Neural crest cell (in vitro differentiated cells): Measurements from ENCODE around the gene NAPSA. TPM values are rescaled to one million over a fixed set of nuclear protein-coding genes. Genes with fewer than 3 reads are reported as not detected.
"Not testable (repeated sequence)": the region's sequence is repeated elsewhere in the genome, so short reads cannot be mapped to it uniquely, and the experiment has no call there.

Experiments used
- DNase-seq: peaks from one replicate; pipeline ENCODE4 v3.0.0; 2021; ENCODE audit warnings: low read depth, mixed read lengths, low spot score
- H3K27ac Mint-ChIP-seq: one replicate; pipeline ENCODE4 v1.8.0; 2021; ENCODE audit warnings: mild to moderate bottlenecking, mixed read lengths; ENCODE audit not compliant: unreplicated experiment
- H3K27me3 Mint-ChIP-seq: 2 replicates; pipeline ENCODE4 v1.8.0; 2021; ENCODE audit warnings: low read depth, mild to moderate bottlenecking, mixed read lengths
- H3K36me3 Mint-ChIP-seq: 2 replicates; pipeline ENCODE4 v1.8.0; 2021; ENCODE audit warnings: low read depth, mild to moderate bottlenecking, mixed read lengths
- H3K4me1 Mint-ChIP-seq: 2 replicates; pipeline ENCODE4 v1.8.0; 2021; ENCODE audit warnings: mixed read lengths
- H3K4me3 Mint-ChIP-seq: one replicate; pipeline ENCODE4 v1.8.0; 2021; ENCODE audit warnings: mild to moderate bottlenecking, mixed read lengths
- H3K9me3 Mint-ChIP-seq: 2 replicates; pipeline ENCODE4 v1.8.0; 2021; ENCODE audit warnings: mixed read lengths
- CTCF ChIP-seq: fragments of 200-600 bp; sonication (generic); conservative IDR thresholded peaks from 2 replicates; pipeline ENCODE4 v1.5.0; 2021; ENCODE audit warnings: antibody characterized with exemption, mild to moderate bottlenecking
- total RNA-seq: library from RNA; stranded (reverse); gene quantifications from 2 replicates; pipeline ENCODE4 v1.2.1, GENCODE V29; 2021

The NAPSA gene
- total RNA-seq, 1 donor from 2014 or later, result 1.0 TPM

- Mint-ChIP-seq H3K4me1 (peaks cover 4% of the 10 kb centered on the region), H3K9me3 (no peaks in the 10 kb centered on the region), H3K27ac (no peak overlapping the region), H3K36me3 (no peaks in the 10 kb centered on the region), H3K27me3 (no peaks in the 10 kb centered on the region), H3K4me3 (no peak overlapping the region)
- no peak for DNase-seq
- TF ChIP-seq CTCF, result no peak
Observed at GRCh38 chr19:50352242-50352641, 13.2 kb downstream of the NAPSA start.

GRCh38 chr19:50349277-50350057, 16.0 kb downstream of the NAPSA start:
- TF ChIP-seq CTCF, result no peak
- Mint-ChIP-seq H3K4me3 (no peak overlapping the region), H3K36me3 (peaks cover 6% of the 10 kb centered on the region), H3K27me3 (no peaks in the 10 kb centered on the region), H3K9me3 (no peaks in the 10 kb centered on the region), H3K27ac (no peak overlapping the region), H3K4me1 (no peaks in the 10 kb centered on the region)
- no peak for DNase-seq

GRCh38 chr19:50347089-50347581, 18.3 kb downstream of the NAPSA start:
- H3K36me3 Mint-ChIP-seq, H3K27me3 Mint-ChIP-seq, H3K27ac Mint-ChIP-seq, H3K4me3 Mint-ChIP-seq, H3K4me1 Mint-ChIP-seq, H3K9me3 Mint-ChIP-seq, DNase-seq: not testable (repeated sequence)

GRCh38 chr19:50344661-50345318, 20.6 kb downstream of the NAPSA start:
- Mint-ChIP-seq H3K4me3 (no peak overlapping the region), H3K4me1 (no peaks in the 10 kb centered on the region), H3K27ac (no peak overlapping the region), H3K9me3 (peaks cover 2% of the 10 kb centered on the region), H3K36me3 (peaks cover 12% of the 10 kb centered on the region), H3K27me3 (no peaks in the 10 kb centered on the region)
- DNase-seq, result no peak
- TF ChIP-seq CTCF, result no peak

- H3K9me3 Mint-ChIP-seq, result peaks cover 5% of the 10 kb centered on the region
- peaks cover 11% of the 10 kb centered on the region for H3K36me3 Mint-ChIP-seq
- H3K27ac Mint-ChIP-seq, result no peak overlapping the region
- no peaks in the 10 kb centered on the region for H3K27me3 Mint-ChIP-seq
- no peak overlapping the region for H3K4me3 Mint-ChIP-seq
- DNase-seq, result no peak
- TF ChIP-seq CTCF, result no peak
- H3K4me1 Mint-ChIP-seq, result no peaks in the 10 kb centered on the region
Observed at GRCh38 chr19:50341091-50341564, 24.3 kb downstream of the NAPSA start.

GRCh38 chr19:50340331-50340730, 25.1 kb downstream of the NAPSA start:
- H3K9me3 Mint-ChIP-seq, result peaks cover 10% of the 10 kb centered on the region
- peaks cover 6% of the 10 kb centered on the region for H3K4me1 Mint-ChIP-seq
- no peak overlapping the region for H3K27ac Mint-ChIP-seq
- H3K4me3 Mint-ChIP-seq, result no peak overlapping the region
- peaks cover 4% of the 10 kb centered on the region for H3K27me3 Mint-ChIP-seq
- TF ChIP-seq CTCF, result no peak
- DNase-seq, result no peak
- peaks cover 15% of the 10 kb centered on the region for H3K36me3 Mint-ChIP-seq

- not testable (repeated sequence) for H3K36me3 Mint-ChIP-seq, H3K4me3 Mint-ChIP-seq, H3K27ac Mint-ChIP-seq, DNase-seq
- Mint-ChIP-seq H3K4me1 (peaks cover 24% of the 10 kb centered on the region), H3K27me3 (peaks cover 24% of the 10 kb centered on the region), H3K9me3 (peaks cover 11% of the 10 kb centered on the region)
Observed at GRCh38 chr19:50337031-50337430, 28.4 kb downstream of the NAPSA start.
